ENCODE results near the gene KIAA1549. TPM values are rescaled to one million over a fixed set of nuclear protein-coding genes. Genes with fewer than 3 reads are reported as not detected.

Gene KIAA1549
- polyA plus RNA-seq, 1 donor (not counting 4 experiments of a cell fraction or from before 2014, with no cell fraction given) = 1.1 TPM

GRCh38 chr7:139022286-139022685 lies 41.1 kb upstream of the KIAA1549 start:
- no peaks in the 10 kb centered on the region for H3K9me1 ChIP-seq (ENCODE audit: control insufficient read depth, extremely low read depth, insufficient read depth, low read length)
- TF ChIP-seq CTCF (optimal IDR thresholded peaks at IDR 0.05 in 1 of 3, IDR thresholded peaks at IDR 0.05 in 1 of 3, conservative IDR thresholded peaks at IDR 0.05 in 1 of 3; ENCODE audit: extremely low read depth in 1 of 3, insufficient read depth in 2 of 3, low read length in 3 of 3) = no peak
- TF ChIP-seq EZH2 (IDR thresholded peaks at IDR 0.05; ENCODE audit: low read length) = no peak
- H3K9me3 ChIP-seq (ENCODE audit: control insufficient read depth, low read depth, low read length) = no peaks in the 10 kb centered on the region
- FAIRE-seq = no peak
- H3K4me2 ChIP-seq (ENCODE audit: control insufficient read depth, extremely low read depth, insufficient read depth, low read depth, low read length) = no peak overlapping the region
- H3K79me2 ChIP-seq (ENCODE audit: control insufficient read depth, insufficient read depth, low read length) = no peaks in the 10 kb centered on the region
- peaks cover 13 to 20% of the 10 kb centered on the region in 2 experiments for H3K36me3 ChIP-seq (ENCODE audit: control insufficient read depth in 2 of 2, extremely low read depth in 1 of 2, insufficient read depth in 2 of 2, low read length in 2 of 2)
- no peaks in the 10 kb centered on the region for H4K20me1 ChIP-seq (ENCODE audit: control insufficient read depth, extremely low read depth, insufficient read depth, low read length)
- H3K4me3 ChIP-seq (ENCODE audit: control insufficient read depth in 2 of 3, extremely low read depth in 1 of 3, insufficient read depth in 2 of 3, low read depth in 1 of 3, low read length in 3 of 3) = no peak overlapping the region
- dilution Hi-C loops (cut with MboI; ENCODE audit: extremely low pct_ligation_motif_present, low sequenced_read_pairs) = no loop called here
- H3K4me1 ChIP-seq (ENCODE audit: control insufficient read depth, extremely low read depth, insufficient read depth, low read length) = no peaks in the 10 kb centered on the region
- DNase-seq (ENCODE audit: low read depth, low spot score) = no peak
- no peak overlapping the region for H3K27ac ChIP-seq (ENCODE audit: control insufficient read depth, insufficient read depth, low read length)
- H3K27me3 ChIP-seq (ENCODE audit: control insufficient read depth, extremely low read depth, insufficient read depth, low read length) = no peaks in the 10 kb centered on the region
- no peak overlapping the region for H3K9ac ChIP-seq (ENCODE audit: control insufficient read depth, extremely low read depth, insufficient read depth, low read length)
- no peak overlapping the region for H2AFZ ChIP-seq (ENCODE audit: control insufficient read depth, low read length)

DNA sequence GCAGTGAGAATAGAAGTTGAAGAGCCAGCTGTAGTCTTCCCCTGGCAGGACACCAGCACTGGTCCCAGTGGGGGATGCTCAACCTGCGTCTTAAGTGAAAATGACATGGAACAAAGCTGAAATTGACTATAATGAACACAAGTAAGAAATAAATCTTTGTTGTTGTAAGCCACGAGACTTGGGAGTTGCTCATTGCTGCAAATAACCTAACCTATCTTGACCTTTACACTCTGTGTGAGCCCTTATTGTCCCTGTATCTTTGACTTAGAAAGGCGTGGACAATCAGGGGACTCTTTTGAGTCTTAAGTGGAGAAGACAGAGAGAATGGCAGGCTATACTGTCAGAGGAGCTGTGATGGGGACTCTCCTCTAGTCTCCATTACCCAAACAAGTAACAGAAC lies 37.7 kb upstream of the KIAA1549 start:
- Histone ChIP-seq H3K79me2 (ENCODE audit: control insufficient read depth, insufficient read depth, low read length) (no peaks in the 10 kb centered on the region), H2AFZ (ENCODE audit: control insufficient read depth, low read length) (no peak overlapping the region), H3K9me1 (ENCODE audit: control insufficient read depth, extremely low read depth, insufficient read depth, low read length) (no peaks in the 10 kb centered on the region), H3K36me3 (ENCODE audit: control insufficient read depth in 2 of 2, extremely low read depth in 1 of 2, insufficient read depth in 2 of 2, low read length in 2 of 2) (peaks cover 6% of the 10 kb centered on the region in 2 experiments), H3K4me2 (ENCODE audit: control insufficient read depth, extremely low read depth, insufficient read depth, low read depth, low read length) (no peak overlapping the region), H3K4me1 (ENCODE audit: control insufficient read depth, extremely low read depth, insufficient read depth, low read length) (no peaks in the 10 kb centered on the region), H4K20me1 (ENCODE audit: control insufficient read depth, extremely low read depth, insufficient read depth, low read length) (no peaks in the 10 kb centered on the region), H3K9ac (ENCODE audit: control insufficient read depth, extremely low read depth, insufficient read depth, low read length) (no peak overlapping the region), H3K4me3 (ENCODE audit: control insufficient read depth in 2 of 3, extremely low read depth in 1 of 3, insufficient read depth in 2 of 3, low read depth in 1 of 3, low read length in 3 of 3) (no peak overlapping the region), H3K27me3 (ENCODE audit: control insufficient read depth, extremely low read depth, insufficient read depth, low read length) (no peaks in the 10 kb centered on the region), H3K27ac (ENCODE audit: control insufficient read depth, insufficient read depth, low read length) (no peak overlapping the region), H3K9me3 (ENCODE audit: control insufficient read depth, low read depth, low read length) (no peaks in the 10 kb centered on the region)
- dilution Hi-C loops (cut with MboI; ENCODE audit: extremely low pct_ligation_motif_present, low sequenced_read_pairs) = no loop called here
- DNase-seq (ENCODE audit: low read depth, low spot score) (no peak), FAIRE-seq (no peak)
- TF ChIP-seq CTCF (optimal IDR thresholded peaks at IDR 0.05 in 1 of 3, IDR thresholded peaks at IDR 0.05 in 1 of 3, conservative IDR thresholded peaks at IDR 0.05 in 1 of 3; ENCODE audit: extremely low read depth in 1 of 3, insufficient read depth in 2 of 3, low read length in 3 of 3) (no peak), EZH2 (IDR thresholded peaks at IDR 0.05; ENCODE audit: low read length) (no peak)

Measured in keratinocyte (primary cell).